Measurements from ENCODE around the gene PPCDC.

GRCh38 chr15:74978503-74978902, 44.9 kb upstream of the PPCDC start:
- TF ChIP-seq CTCF (conservative IDR thresholded peaks at IDR 0.05 in 1 of 2, IDR thresholded peaks at IDR 0.05 in 1 of 2; ENCODE audit: low read depth in 1 of 2, low read length in 2 of 2) (no peak), EZH2 (IDR thresholded peaks at IDR 0.05; ENCODE audit: low read length, missing control alignments) (no peak)

Measured in fibroblast of lung (primary cell).